ENCODE measurements around the gene DUSP3. TPM values are rescaled to one million over a fixed set of nuclear protein-coding genes. Genes with fewer than 3 reads are reported as not detected.

Gene DUSP3
- total and polyA plus RNA-seq, 2 of the 13 experiments (the other 11 are each of a cell fraction or from before 2014, with no cell fraction given): 60.0 to 71.5 TPM

GRCh38 chr17:43789482-43789881 is 10.7 kb upstream of the DUSP3 start:
- Histone ChIP-seq H3K4me3 (replicated peaks in 1 of 3; ENCODE audit: insufficient read depth in 1 of 3, low read depth in 2 of 3, low read length in 3 of 3) (no peak overlapping the region), H3K79me2 (ENCODE audit: insufficient read depth, low read length) (no peaks in the 10 kb centered on the region), H4K20me1 (ENCODE audit: insufficient read depth, low read length) (no peaks in the 10 kb centered on the region), H2AFZ (ENCODE audit: low read length) (no peak overlapping the region), H3K36me3 (replicated peaks in 1 of 2; ENCODE audit: control insufficient read depth in 1 of 2, insufficient read depth in 2 of 2, low read length in 2 of 2) (no peaks in the 10 kb centered on the region), H3K4me2 (ENCODE audit: low read depth, low read length) (no peak overlapping the region), H3K27me3 (ENCODE audit: control insufficient read depth in 1 of 2, insufficient read depth in 2 of 2, low read length in 2 of 2) (no peaks in the 10 kb centered on the region), H3K4me1 (ENCODE audit: insufficient read depth, low read length) (peaks cover 19% of the 10 kb centered on the region), H3K9me3 (ENCODE audit: low read length) (no peaks in the 10 kb centered on the region), H3K9ac (ENCODE audit: insufficient read depth, low read depth, low read length) (no peak overlapping the region), H3K27ac (ENCODE audit: extremely low read length, insufficient read depth, low read length) (no peak overlapping the region)
- TF ChIP-seq TERF1 (CRISPR knock-in tag; IDR thresholded peaks at IDR 0.05) (no peak), HNRNPK (IDR thresholded peaks at IDR 0.05; ENCODE audit: low read depth, low read length, poor library complexity, severe bottlenecking) (peak; percentile 94), MAFG (CRISPR knock-in tag; IDR thresholded peaks at IDR 0.05) (no peak), CCAR2 (optimal IDR thresholded peaks at IDR 0.05; ENCODE audit: low read depth, low read length) (no peak), ZSCAN31 (CRISPR knock-in tag; IDR thresholded peaks at IDR 0.05; ENCODE audit: low read depth) (no peak), NFATC3 (CRISPR knock-in tag; IDR thresholded peaks at IDR 0.05) (no peak), MED8 (CRISPR knock-in tag; IDR thresholded peaks at IDR 0.05; ENCODE audit: insufficient replicate concordance) (no peak)
- ChIA-PET POLR2A (interaction anchor here (1.3 to 1.4 kb wide), 3 partner anchors 11 to 57 kb away, joined by 3 to 6 read pairs (median 3); partner anchors contain the start of gene DUSP3), CTCF (ENCODE audit: low intra/inter-chr PET ratio, low total read pairs) (interaction anchor here (3.1 kb wide), 1 partner anchor 56 kb away, joined by 31 read pairs; the partner anchor contains the start of gene CD300LG)
- intact Hi-C loops (cut with micrococcal nuclease; ENCODE audit: unreplicated experiment): no loop called here
- DNase-seq (ENCODE audit: low spot score) (no peak), FAIRE-seq (no peak), ATAC-seq (no peak)
- 86% methylated on average over 1 of the region's 1 CpG for WGBS (ENCODE audit: low lambda C conversion rate)
- in situ Hi-C loops (cut with HindIII; ENCODE audit: extremely low pct_ligation_motif_present, low pct_unique_long_range_greater_than_20kb): no loop called here
- BruUV-seq (replicated peaks): no TSS peak

GRCh38 chr17:43788540-43788939 is 9.8 kb upstream of the DUSP3 start:
- Histone ChIP-seq H3K4me3 (replicated peaks in 1 of 3; ENCODE audit: insufficient read depth in 1 of 3, low read depth in 2 of 3, low read length in 3 of 3) (no peak overlapping the region), H3K36me3 (replicated peaks in 1 of 2; ENCODE audit: control insufficient read depth in 1 of 2, insufficient read depth in 2 of 2, low read length in 2 of 2) (no peaks in the 10 kb centered on the region), H3K9ac (ENCODE audit: insufficient read depth, low read depth, low read length) (no peak overlapping the region), H4K20me1 (ENCODE audit: insufficient read depth, low read length) (no peaks in the 10 kb centered on the region), H3K4me2 (ENCODE audit: low read depth, low read length) (no peak overlapping the region), H3K9me3 (ENCODE audit: low read length) (no peaks in the 10 kb centered on the region), H3K4me1 (ENCODE audit: insufficient read depth, low read length) (peaks cover 24% of the 10 kb centered on the region), H3K79me2 (ENCODE audit: insufficient read depth, low read length) (no peaks in the 10 kb centered on the region), H3K27ac (ENCODE audit: extremely low read length, insufficient read depth, low read length) (no peak overlapping the region), H2AFZ (ENCODE audit: low read length) (no peak overlapping the region), H3K27me3 (ENCODE audit: control insufficient read depth in 1 of 2, insufficient read depth in 2 of 2, low read length in 2 of 2) (peaks cover 0 to 8% of the 10 kb centered on the region in 2 experiments; a peak in 2 of 5 replicates)
- no TSS peak for BruUV-seq (replicated peaks)
- POLR2A ChIA-PET: interaction anchor here (1.4 kb wide), 1 partner anchor 10 kb away, joined by 3 read pairs; the partner anchor contains the start of gene DUSP3
- in situ Hi-C loops (cut with HindIII; ENCODE audit: extremely low pct_ligation_motif_present, low pct_unique_long_range_greater_than_20kb) (no loop called here), intact Hi-C loops (cut with micrococcal nuclease; ENCODE audit: unreplicated experiment) (no loop called here)
- WGBS (ENCODE audit: low lambda C conversion rate): 44% methylated on average over 5 of the region's 5 CpGs
- ATAC-seq (no peak), DNase-seq (ENCODE audit: low spot score) (no peak), FAIRE-seq (no peak)
- TF ChIP-seq KDM6A (CRISPR knock-in tag; IDR thresholded peaks at IDR 0.05; ENCODE audit: low read depth) (no peak), JUND (CRISPR knock-in tag; IDR thresholded peaks at IDR 0.05) (no peak), ATF1 (CRISPR knock-in tag; IDR thresholded peaks at IDR 0.05) (no peak), ZNF142 (CRISPR knock-in tag; IDR thresholded peaks at IDR 0.05) (no peak), ZNF614 (CRISPR knock-in tag; IDR thresholded peaks at IDR 0.05; ENCODE audit: borderline replicate concordance) (no peak)
- CTCF ChIA-PET (ENCODE audit: low intra/inter-chr PET ratio, low total read pairs): no interaction called here
